Measurements from ENCODE around the gene NDE1.
"Not testable (repeated sequence)": the region's sequence is repeated elsewhere in the genome, so short reads cannot be mapped to it uniquely, and the experiment has no call there.

DNA sequence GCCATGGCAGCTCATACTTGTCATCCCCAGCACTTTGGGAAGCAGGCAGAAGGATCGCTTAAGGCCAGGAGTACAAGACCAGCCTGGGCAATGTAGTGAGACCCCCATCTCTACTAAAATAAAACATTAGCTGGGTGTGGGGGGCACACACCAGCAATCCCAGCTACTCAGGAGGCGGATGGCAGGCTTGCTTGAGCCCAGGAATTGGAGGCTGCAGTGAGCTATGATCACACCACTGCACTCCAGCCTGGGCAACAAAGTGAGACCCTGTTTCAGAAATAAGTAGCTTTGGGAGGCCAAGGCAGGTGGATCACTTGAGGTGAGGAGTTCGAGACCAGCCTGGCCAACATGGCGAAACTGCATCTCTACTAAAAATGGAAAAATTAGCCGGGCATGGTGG is 77.7 kb downstream of the NDE1 start:
- not testable (repeated sequence) for TF ChIP-seq YY1 (IDR thresholded peaks at IDR 0.05; ENCODE audit: low read depth, low read length); SP2 (IDR thresholded peaks at IDR 0.05; ENCODE audit: low read length); CEBPB (IDR thresholded peaks at IDR 0.05; ENCODE audit: low read depth, low read length); POU5F1 (IDR thresholded peaks at IDR 0.05; ENCODE audit: low read depth, low read length); TAF1 (IDR thresholded peaks at IDR 0.05; ENCODE audit: low read depth, low read length); EP300 (IDR thresholded peaks at IDR 0.05; ENCODE audit: borderline replicate concordance in 1 of 2, low read depth in 2 of 2, low read length in 2 of 2); SIX5 (IDR thresholded peaks at IDR 0.05; ENCODE audit: low read depth, low read length); EZH2 (IDR thresholded peaks at IDR 0.05; ENCODE audit: low read depth, low read length, severe bottlenecking); TCF12 (IDR thresholded peaks at IDR 0.05; ENCODE audit: low read depth, low read length); JUN (IDR thresholded peaks at IDR 0.05; ENCODE audit: low read depth, low read length); GABPA (IDR thresholded peaks at IDR 0.05; ENCODE audit: borderline replicate concordance, insufficient read depth, low read length)
- TF ChIP-seq, protein P1, sequence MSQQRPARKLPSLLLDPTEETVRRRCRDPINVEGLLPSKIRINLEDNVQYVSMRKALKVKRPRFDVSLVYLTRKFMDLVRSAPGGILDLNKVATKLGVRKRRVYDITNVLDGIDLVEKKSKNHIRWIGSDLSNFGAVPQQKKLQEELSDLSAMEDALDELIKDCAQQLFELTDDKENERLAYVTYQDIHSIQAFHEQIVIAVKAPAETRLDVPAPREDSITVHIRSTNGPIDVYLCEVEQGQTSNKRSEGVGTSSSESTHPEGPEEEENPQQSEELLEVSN (IDR thresholded peaks at IDR 0.05): not testable (repeated sequence)
- TF ChIP-seq, protein P2, sequence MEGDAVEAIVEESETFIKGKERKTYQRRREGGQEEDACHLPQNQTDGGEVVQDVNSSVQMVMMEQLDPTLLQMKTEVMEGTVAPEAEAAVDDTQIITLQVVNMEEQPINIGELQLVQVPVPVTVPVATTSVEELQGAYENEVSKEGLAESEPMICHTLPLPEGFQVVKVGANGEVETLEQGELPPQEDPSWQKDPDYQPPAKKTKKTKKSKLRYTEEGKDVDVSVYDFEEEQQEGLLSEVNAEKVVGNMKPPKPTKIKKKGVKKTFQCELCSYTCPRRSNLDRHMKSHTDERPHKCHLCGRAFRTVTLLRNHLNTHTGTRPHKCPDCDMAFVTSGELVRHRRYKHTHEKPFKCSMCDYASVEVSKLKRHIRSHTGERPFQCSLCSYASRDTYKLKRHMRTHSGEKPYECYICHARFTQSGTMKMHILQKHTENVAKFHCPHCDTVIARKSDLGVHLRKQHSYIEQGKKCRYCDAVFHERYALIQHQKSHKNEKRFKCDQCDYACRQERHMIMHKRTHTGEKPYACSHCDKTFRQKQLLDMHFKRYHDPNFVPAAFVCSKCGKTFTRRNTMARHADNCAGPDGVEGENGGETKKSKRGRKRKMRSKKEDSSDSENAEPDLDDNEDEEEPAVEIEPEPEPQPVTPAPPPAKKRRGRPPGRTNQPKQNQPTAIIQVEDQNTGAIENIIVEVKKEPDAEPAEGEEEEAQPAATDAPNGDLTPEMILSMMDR (IDR thresholded peaks at IDR 0.05; ENCODE audit: control extremely low read depth in 1 of 3, insufficient read depth in 1 of 3, low read depth in 1 of 3, low read length in 3 of 3): not testable (repeated sequence)

All from H1 (cell line).